Transverse colon (tissue), 4 donors: ENCODE data around the gene IFI44. TPM values are rescaled to one million over a fixed set of nuclear protein-coding genes. Genes with fewer than 3 reads are reported as not detected.

Experiments used
- DNase-seq: peaks from one replicate; pipeline ENCODE4 v3.0.0-alpha.2; 2019
- H3K27ac ChIP-seq, 4 donors: fragments of 200-600 bp; sonication (generic); 2 replicates each; pipeline ENCODE4 v1.5.1; 2016 to 2018; ENCODE audit warnings: inconsistent platforms in 4 of 4
- H3K27me3 ChIP-seq: fragments of 200-600 bp; sonication (generic); 2 replicates; pipeline ENCODE4 v1.5.1; 2017; ENCODE audit warnings: inconsistent platforms
- H3K36me3 ChIP-seq, 4 donors: fragments of 200-600 bp; sonication (generic); 2 replicates each; pipeline ENCODE4 v1.5.1; 2017 to 2019; ENCODE audit warnings: inconsistent platforms in 4 of 4
- H3K4me1 ChIP-seq, 4 donors: fragments of 200-600 bp; sonication (generic); 2 replicates each; pipeline ENCODE4 v1.5.1; 2017 to 2020; ENCODE audit warnings: inconsistent platforms in 4 of 4
- H3K4me3 ChIP-seq, 4 donors: fragments of 200-600 bp; sonication (generic); 1 replicate in 1 of 4; 2 replicates in 3 of 4; pipeline versions ENCODE4 v1.5.1 to v1.6.1; 2017 to 2019; ENCODE audit warnings: inconsistent platforms in 4 of 4
- H3K9me3 ChIP-seq, 2 donors: fragments of 200-600 bp; sonication (generic); 2 replicates each; pipeline ENCODE4 v1.5.1; 2017 to 2019; ENCODE audit warnings: inconsistent platforms in 2 of 2
- CTCF ChIP-seq, 5 experiments: fragments of 200-600 bp in 3 of 5; fragments of 450-650 bp in 2 of 5; sonication (generic) in 3 of 5; IDR thresholded peaks; 1 replicate in 2 of 5; 2 replicates in 3 of 5; pipeline ENCODE4 v1.5.1; 2016 to 2017; ENCODE audit warnings: antibody characterized with exemption in 5 of 5, inconsistent platforms in 3 of 5, mild to moderate bottlenecking in 2 of 5, moderate library complexity in 1 of 5
- EP300 ChIP-seq: sonication (generic); formaldehyde crosslinking; IDR thresholded peaks from one replicate; pipeline ENCODE4 v1.6.1; 2017; ENCODE audit warnings: antibody characterized with exemption, low read depth
- POLR2A ChIP-seq: fragments of 450-650 bp; IDR thresholded peaks from one replicate; pipeline ENCODE4 v1.6.1; 2016; ENCODE audit warnings: antibody characterized with exemption, mild to moderate bottlenecking, moderate library complexity
- POLR2AphosphoS5 ChIP-seq, 3 donors: sonication (generic); formaldehyde crosslinking; IDR thresholded peaks; one replicate each; pipeline ENCODE4 v1.6.1; 2016; ENCODE audit warnings: antibody characterized with exemption in 3 of 3
- WGBS, 2 donors: methylation state at CpG; one replicate each; pipeline ENCODE4 v1.1.5; 2018; ENCODE audit warnings: low coverage in 1 of 2; 5-methylcytosine and 5-hydroxymethylcytosine counted together
- in situ Hi-C, 4 donors: fragments of 200-750 bp; cut with MboI; loops; one replicate each; pipeline versions ENCODE4 v1.15.0 to v1.15.1; 2017; ENCODE audit warnings: low sequenced_read_pairs in 3 of 4, low pct_ligation_motif_present in 1 of 4, low pct_unique_long_range_greater_than_20kb in 1 of 4
- intact Hi-C: fragments of 100-400 bp; cut with DNase I; formaldehyde crosslinking; loops from one replicate; pipeline ENCODE4 v1.15.1; 2023; ENCODE audit warnings: low total_unique reads
- total RNA-seq, 4 donors: library from RNA; depleted of rRNA; stranded (reverse); fragments of >200 nt; gene quantifications; one replicate each; pipeline ENCODE4 v1.1.0, GENCODE V29; 2016

The IFI44 gene
- total RNA-seq, 4 donors from 2014 or later: 5.9 to 9.7 TPM; not detected in 2

- Histone ChIP-seq H3K4me3 (no peak overlapping the region), H3K9me3 (no peaks in the 10 kb centered on the region), H3K36me3 (no peaks in the 10 kb centered on the region), H3K27me3 (no peaks in the 10 kb centered on the region), H3K4me1 (no peaks in the 10 kb centered on the region), H3K27ac (no peak overlapping the region)
- intact Hi-C loops: no loop called here
- TF ChIP-seq POLR2AphosphoS5 (IDR thresholded peaks at IDR 0.05) (no peak), EP300 (no peak), CTCF (IDR thresholded peaks at IDR 0.05) (no peak), POLR2A (no peak)
- in situ Hi-C loops: no loop called here
- 97% methylated on average over 4 of the region's 4 CpGs; no CpG with 5 or more reads in 1 of the 2 donors for WGBS, 2 donors
- no peak for DNase-seq
Measured at GRCh38 chr1:78633209-78633608, 16.4 kb upstream of the IFI44 start.

GRCh38 chr1:78640462-78640861 is 9.2 kb upstream of the IFI44 start:
- H3K27me3 ChIP-seq: no peaks in the 10 kb centered on the region
- no peaks in the 10 kb centered on the region for H3K36me3 ChIP-seq
- DNase-seq: no peak
- no peaks in the 10 kb centered on the region for H3K4me1 ChIP-seq
- no peak overlapping the region for H3K4me3 ChIP-seq
- TF ChIP-seq POLR2AphosphoS5 (IDR thresholded peaks at IDR 0.05) (no peak), POLR2A (no peak), EP300 (no peak), CTCF (IDR thresholded peaks at IDR 0.05) (no peak)
- H3K27ac ChIP-seq: no peak overlapping the region
- in situ Hi-C loops: no loop called here
- intact Hi-C loops: no loop called here
- WGBS, 2 donors: 50 to 88% methylated on average over 1 of the region's 1 CpG
- peaks cover 0 to 4% of the 10 kb centered on the region in 2 donors for H3K9me3 ChIP-seq

GRCh38 chr1:78641558-78641957 is 8.1 kb upstream of the IFI44 start:
- H3K4me3 ChIP-seq: no peak overlapping the region
- 84 to 87% methylated on average over 4 of the region's 4 CpGs for WGBS, 2 donors
- H3K36me3 ChIP-seq: no peaks in the 10 kb centered on the region
- TF ChIP-seq CTCF (IDR thresholded peaks at IDR 0.05) (no peak), POLR2A (no peak), POLR2AphosphoS5 (IDR thresholded peaks at IDR 0.05) (no peak), EP300 (no peak)
- no peak overlapping the region for H3K27ac ChIP-seq
- no peaks in the 10 kb centered on the region for H3K27me3 ChIP-seq
- intact Hi-C loops (no loop called here), in situ Hi-C loops (no loop called here)
- no peaks in the 10 kb centered on the region for H3K4me1 ChIP-seq
- no peak for DNase-seq
- H3K9me3 ChIP-seq: peaks cover 0 to 4% of the 10 kb centered on the region in 2 donors

- peaks cover 0 to 13% (median 0%) of the 10 kb centered on the region in 4 donors for H3K4me1 ChIP-seq
- no peak overlapping the region for H3K27ac ChIP-seq
- in situ Hi-C loops (no loop called here), intact Hi-C loops (no loop called here)
- peaks cover 0 to 4% of the 10 kb centered on the region in 2 donors for H3K9me3 ChIP-seq
- TF ChIP-seq EP300 (no peak), POLR2A (no peak), POLR2AphosphoS5 (IDR thresholded peaks at IDR 0.05) (no peak), CTCF (IDR thresholded peaks at IDR 0.05) (no peak)
- no peaks in the 10 kb centered on the region for H3K27me3 ChIP-seq
- 56 to 69% methylated on average over 1 of the region's 1 CpG for WGBS, 2 donors
- H3K4me3 ChIP-seq: no peak overlapping the region
- no peak for DNase-seq
- no peaks in the 10 kb centered on the region for H3K36me3 ChIP-seq
Measured at GRCh38 chr1:78645723-78646122, 3.9 kb upstream of the IFI44 start.
